HEK293 (cell line): ENCODE results near the gene SH2D1A.

Experiments used
- CTCF ChIA-PET: fragments of 350-600 bp; formaldehyde crosslinking; extraction: SDS; loops from one replicate; lab custom pipeline; 2021; ENCODE audit warnings: antibody characterized with exemption; lab: Yijun Ruan, JAX
- POLR2A ChIA-PET: fragments of 300-600 bp; formaldehyde crosslinking; extraction: SDS; loops from one replicate; lab custom pipeline; 2020; ENCODE audit warnings: antibody characterized with exemption, inconsistent platforms; lab: Yijun Ruan, JAX
- H3K27ac ChIP-seq: fragments of 200-500 bp; sonication (Bioruptor generic); 2 replicates; pipeline ENCODE4 v1.5.1; 2014; ENCODE audit warnings: low read depth, low read length, control low read depth, inconsistent platforms; ENCODE audit errors: extremely low read depth
- H3K36me3 ChIP-seq, 2 experiments: fragments of 200-500 bp in 1 of 2; sonication (Bioruptor generic) in 1 of 2; 1 replicate in 1 of 2; 2 replicates in 1 of 2; pipeline ENCODE4 v1.5.1; 2014 to 2017; ENCODE audit warnings: inconsistent platforms in 2 of 2, low read length in 2 of 2; ENCODE audit not compliant: control insufficient read depth in 2 of 2, insufficient read depth in 1 of 2
- H3K4me1 ChIP-seq: fragments of 200-500 bp; sonication (Bioruptor generic); 2 replicates; pipeline ENCODE4 v1.5.1; 2014; ENCODE audit warnings: mild to moderate bottlenecking, low read length, inconsistent platforms; ENCODE audit not compliant: control insufficient read depth, insufficient read depth
- H3K4me3 ChIP-seq: 2 replicates; pipeline ENCODE4 v1.5.1; 2011; ENCODE audit warnings: low read depth, mild to moderate bottlenecking, control low read depth, low read length, moderate library complexity
- H3K9me3 ChIP-seq: fragments of 200-500 bp; sonication (Bioruptor generic); 2 replicates; pipeline ENCODE4 v1.5.1; 2014; ENCODE audit warnings: low read depth, low read length, inconsistent platforms; ENCODE audit not compliant: control insufficient read depth, insufficient read depth
- PRDM2 ChIP-seq: fragments of 450-650 bp; formaldehyde crosslinking; IDR thresholded peaks from 2 replicates; pipeline ENCODE4 v1.5.1; 2016; ENCODE audit warnings: missing biosample characterization, missing genetic modification characterization, borderline replicate concordance
- REPIN1 ChIP-seq: fragments of 450-650 bp; formaldehyde crosslinking; IDR thresholded peaks from 2 replicates; pipeline ENCODE4 v1.5.1; 2017; ENCODE audit warnings: missing biosample characterization, missing genetic modification characterization, low read depth
- SP7 ChIP-seq: fragments of 450-650 bp; formaldehyde crosslinking; IDR thresholded peaks from 2 replicates; pipeline ENCODE4 v1.5.1; 2016; ENCODE audit warnings: missing biosample characterization, missing genetic modification characterization
- ZBTB44 ChIP-seq: fragments of 450-650 bp; IDR thresholded peaks from 2 replicates; pipeline ENCODE4 v1.5.1; 2018; ENCODE audit warnings: missing biosample characterization, mild to moderate bottlenecking, missing genetic modification characterization
- ZEB2 ChIP-seq: fragments of 450-650 bp; formaldehyde crosslinking; IDR thresholded peaks from 2 replicates; pipeline ENCODE4 v1.5.1; 2016; ENCODE audit warnings: missing biosample characterization, missing genetic modification characterization
- ZFHX2 ChIP-seq: fragments of 450-650 bp; formaldehyde crosslinking; conservative IDR thresholded peaks from 2 replicates; pipeline ENCODE4 v1.5.1; 2016; ENCODE audit warnings: missing biosample characterization, missing genetic modification characterization
- ZNF146 ChIP-seq: fragments of 450-650 bp; formaldehyde crosslinking; IDR thresholded peaks from 2 replicates; pipeline ENCODE4 v1.5.1; 2016; ENCODE audit warnings: missing biosample characterization, missing genetic modification characterization
- ZNF184 ChIP-seq: fragments of 450-650 bp; IDR thresholded peaks from 2 replicates; pipeline ENCODE4 v1.5.1; 2018; ENCODE audit warnings: missing biosample characterization, mild to moderate bottlenecking, missing genetic modification characterization
- ZNF221 ChIP-seq: fragments of 450-650 bp; formaldehyde crosslinking; IDR thresholded peaks from 2 replicates; pipeline ENCODE4 v1.5.1; 2017; ENCODE audit warnings: missing biosample characterization, missing genetic modification characterization, borderline replicate concordance
- ZNF239 ChIP-seq: fragments of 450-650 bp; formaldehyde crosslinking; IDR thresholded peaks from 2 replicates; pipeline ENCODE4 v1.5.1; 2016; ENCODE audit warnings: missing biosample characterization, missing genetic modification characterization
- ZNF335 ChIP-seq: fragments of 450-650 bp; formaldehyde crosslinking; conservative IDR thresholded peaks from 2 replicates; pipeline ENCODE4 v1.5.1; 2016; ENCODE audit warnings: missing biosample characterization, missing genetic modification characterization
- ZNF645 ChIP-seq: fragments of 450-650 bp; formaldehyde crosslinking; IDR thresholded peaks from 2 replicates; pipeline ENCODE4; 2016; ENCODE audit warnings: missing biosample characterization, missing genetic modification characterization
- ZNF792 ChIP-seq: fragments of 450-650 bp; formaldehyde crosslinking; IDR thresholded peaks from 2 replicates; pipeline ENCODE4 v1.5.1; 2016; ENCODE audit warnings: missing biosample characterization, missing genetic modification characterization
- TF ChIP-seq, protein P1 (sequence below): fragments of 450-650 bp; formaldehyde crosslinking; IDR thresholded peaks from 2 replicates; pipeline ENCODE4 v1.5.1; 2016; ENCODE audit warnings: missing biosample characterization, missing genetic modification characterization
- TF ChIP-seq, protein P2 (sequence below): fragments of 450-650 bp; formaldehyde crosslinking; IDR thresholded peaks from 2 replicates; pipeline ENCODE4 v1.5.1; 2017; ENCODE audit warnings: missing biosample characterization, missing genetic modification characterization

The SH2D1A gene

GRCh38 chrX:124344246-124344645 is 2.1 kb upstream of the SH2D1A start (continued):
- TF ChIP-seq, protein P1, sequence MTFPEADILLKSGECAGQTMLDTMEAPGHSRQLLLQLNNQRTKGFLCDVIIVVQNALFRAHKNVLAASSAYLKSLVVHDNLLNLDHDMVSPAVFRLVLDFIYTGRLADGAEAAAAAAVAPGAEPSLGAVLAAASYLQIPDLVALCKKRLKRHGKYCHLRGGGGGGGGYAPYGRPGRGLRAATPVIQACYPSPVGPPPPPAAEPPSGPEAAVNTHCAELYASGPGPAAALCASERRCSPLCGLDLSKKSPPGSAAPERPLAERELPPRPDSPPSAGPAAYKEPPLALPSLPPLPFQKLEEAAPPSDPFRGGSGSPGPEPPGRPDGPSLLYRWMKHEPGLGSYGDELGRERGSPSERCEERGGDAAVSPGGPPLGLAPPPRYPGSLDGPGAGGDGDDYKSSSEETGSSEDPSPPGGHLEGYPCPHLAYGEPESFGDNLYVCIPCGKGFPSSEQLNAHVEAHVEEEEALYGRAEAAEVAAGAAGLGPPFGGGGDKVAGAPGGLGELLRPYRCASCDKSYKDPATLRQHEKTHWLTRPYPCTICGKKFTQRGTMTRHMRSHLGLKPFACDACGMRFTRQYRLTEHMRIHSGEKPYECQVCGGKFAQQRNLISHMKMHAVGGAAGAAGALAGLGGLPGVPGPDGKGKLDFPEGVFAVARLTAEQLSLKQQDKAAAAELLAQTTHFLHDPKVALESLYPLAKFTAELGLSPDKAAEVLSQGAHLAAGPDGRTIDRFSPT (tag by site-specific recombination), result no peak
- TF ChIP-seq ZFHX2 (tag by site-specific recombination) (no peak), ZNF645 (tag by site-specific recombination) (no peak), ZNF239 (tag by site-specific recombination) (no peak), ZNF221 (tag by site-specific recombination) (no peak), ZNF146 (tag by site-specific recombination) (no peak), REPIN1 (tag by site-specific recombination) (no peak)

- no peaks in the 10 kb centered on the region for H3K9me3 ChIP-seq
- CTCF ChIA-PET, result no interaction called here
- no peaks in the 10 kb centered on the region for H3K4me1 ChIP-seq
- H3K27ac ChIP-seq, result no peak overlapping the region
- TF ChIP-seq ZNF184 (tag by site-specific recombination) (no peak), ZBTB44 (tag by site-specific recombination) (no peak), SP7 (tag by site-specific recombination) (no peak), ZEB2 (tag by site-specific recombination) (no peak), ZNF792 (no peak), ZNF335 (tag by site-specific recombination) (no peak), ZFHX2 (tag by site-specific recombination) (no peak), PRDM2 (tag by site-specific recombination) (no peak)
- TF ChIP-seq, protein P2, sequence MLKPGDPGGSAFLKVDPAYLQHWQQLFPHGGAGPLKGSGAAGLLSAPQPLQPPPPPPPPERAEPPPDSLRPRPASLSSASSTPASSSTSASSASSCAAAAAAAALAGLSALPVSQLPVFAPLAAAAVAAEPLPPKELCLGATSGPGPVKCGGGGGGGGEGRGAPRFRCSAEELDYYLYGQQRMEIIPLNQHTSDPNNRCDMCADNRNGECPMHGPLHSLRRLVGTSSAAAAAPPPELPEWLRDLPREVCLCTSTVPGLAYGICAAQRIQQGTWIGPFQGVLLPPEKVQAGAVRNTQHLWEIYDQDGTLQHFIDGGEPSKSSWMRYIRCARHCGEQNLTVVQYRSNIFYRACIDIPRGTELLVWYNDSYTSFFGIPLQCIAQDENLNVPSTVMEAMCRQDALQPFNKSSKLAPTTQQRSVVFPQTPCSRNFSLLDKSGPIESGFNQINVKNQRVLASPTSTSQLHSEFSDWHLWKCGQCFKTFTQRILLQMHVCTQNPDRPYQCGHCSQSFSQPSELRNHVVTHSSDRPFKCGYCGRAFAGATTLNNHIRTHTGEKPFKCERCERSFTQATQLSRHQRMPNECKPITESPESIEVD (tag by site-specific recombination), result no peak
- POLR2A ChIA-PET, result no interaction called here
- H3K4me3 ChIP-seq, result no peak overlapping the region
- H3K36me3 ChIP-seq, result no peaks in the 10 kb centered on the region
Measured at GRCh38 chrX:124346877-124347241, 496 bp downstream of the SH2D1A start.
